HEK293 (cell line): ENCODE results near the gene PLD5.

Experiments used
- ELK4 ChIP-seq: IDR thresholded peaks from 2 replicates; pipeline ENCODE4 v1.6.1; 2011; ENCODE audit warnings: mild to moderate bottlenecking, low read depth, low read length, borderline replicate concordance
- ZNF549 ChIP-seq: fragments of 450-650 bp; IDR thresholded peaks from 2 replicates; pipeline ENCODE4 v1.5.1; 2018; ENCODE audit warnings: missing biosample characterization, missing genetic modification characterization, mild to moderate bottlenecking, inconsistent platforms, moderate library complexity

Gene PLD5

DNA sequence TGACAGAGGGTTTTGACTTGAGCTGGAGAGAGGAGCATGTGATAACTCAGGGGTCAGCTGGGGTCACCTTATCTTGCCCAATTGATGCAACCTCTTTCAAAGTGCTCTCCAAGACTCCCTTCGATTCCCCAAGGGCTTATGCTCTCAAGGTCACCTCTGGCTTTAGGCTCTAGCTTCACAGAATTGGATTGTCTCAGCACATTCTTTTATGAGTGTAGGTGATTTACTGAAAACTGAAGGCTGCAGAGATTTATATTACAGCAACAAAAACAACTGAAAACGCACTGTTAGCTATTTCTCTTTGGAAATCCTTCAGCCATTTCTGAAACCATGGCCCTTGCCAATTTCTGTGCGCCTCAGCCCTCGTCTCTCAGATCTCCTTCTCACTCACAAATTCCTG lies 491.1 kb downstream of the PLD5 start (continued):
- TF ChIP-seq ELK4: no peak
- no peak for TF ChIP-seq ZNF549 (tag by site-specific recombination)
